Left lung (tissue), 14 donors: ENCODE data around the gene FOSB. TPM values are rescaled to one million over a fixed set of nuclear protein-coding genes. Genes with fewer than 3 reads are reported as not detected.
A peak's percentile ranks its signal among the peaks of the same experiment; 100 is the strongest.

ENCODE experiments used
- ATAC-seq: fragments of 200-7000 bp; cut with Tn5 transposase; one replicate; pipeline ENCODE4 v1.9.1; 2020; ENCODE audit warnings: moderate library complexity
- DNase-seq, 4 donors: peaks; one replicate each; pipeline ENCODE4 v3.0.0-alpha.2; 2013 to 2020
- H3K27ac ChIP-seq, 2 donors: fragments of 200-600 bp; sonication (generic) in 1 of 2; one replicate each; pipeline versions ENCODE4 v1.5.0 to v1.8.0; 2020 to 2021
- H3K27me3 ChIP-seq, 2 donors: fragments of 200-600 bp; sonication (generic) in 1 of 2; one replicate each; pipeline versions ENCODE4 v1.5.0 to v1.8.0; 2020 to 2021
- H3K36me3 ChIP-seq, 2 donors: fragments of 200-600 bp; sonication (generic) in 1 of 2; one replicate each; pipeline versions ENCODE4 v1.5.0 to v1.8.0; 2020 to 2021
- H3K4me1 ChIP-seq, 2 donors: fragments of 200-600 bp; one replicate each; pipeline ENCODE4 v1.8.0; 2021
- H3K4me3 ChIP-seq, 2 donors: fragments of 200-600 bp; sonication (generic) in 1 of 2; one replicate each; pipeline versions ENCODE4 v1.5.0 to v1.8.0; 2020 to 2021; ENCODE audit warnings: mild to moderate bottlenecking in 1 of 2
- H3K9me3 ChIP-seq, 2 donors: fragments of 200-600 bp; sonication (generic) in 1 of 2; one replicate each; pipeline versions ENCODE4 v1.5.0 to v1.8.0; 2020 to 2021
- CTCF ChIP-seq, 2 donors: fragments of 200-600 bp; sonication (generic) in 1 of 2; IDR thresholded peaks; one replicate each; pipeline versions ENCODE4 v1.5.0 to v1.8.0; 2021; ENCODE audit warnings: antibody characterized with exemption in 2 of 2
- intact Hi-C, 2 donors: fragments of 100-400 bp; cut with DNase I; formaldehyde crosslinking; loops; one replicate each; pipeline versions ENCODE4 v1.11.2 to v1.14.2; 2022
- long read RNA-seq, 12 donors: library from polyadenylated mRNA in 2 of 12; unstranded in 2 of 12; transcript quantifications; one replicate each; pipeline ENCODE4 v2.0.0 and lab custom pipeline, GENCODE V29; 2019 to 2026
- polyA plus RNA-seq, 6 donors: library from polyadenylated mRNA; unstranded; fragments of 120-200 nt; gene quantifications; one replicate each; pipeline ENCODE4 v1.2.1, GENCODE V29; 2013; ENCODE audit not compliant: insufficient read length in 6 of 6
- total RNA-seq, 2 donors: library from RNA; stranded (reverse); fragmentation: NEBNext Ultra II Directional; extraction: Animal tissue kit (Norgen Biotek cat#: 25700); gene quantifications; one replicate each; pipeline ENCODE4 v1.2.1, GENCODE V29; 2021
- donor health status: DM: no; HTN: yes; CAD: no.
- donor health status: DM: no; HTN: no; CAD: no.

FOSB gene
- total RNA-seq (10 to 100 TPM in 1 of 2 donors, 1 to 10 TPM in 1; 7.1 to 20.4 TPM), polyA plus RNA-seq (100 to 1,000 TPM in 5 of 6 donors, 1 to 10 TPM in 1; 5.7 to 766 (median 199) TPM)
- long read RNA-seq, donor 1, transcript FOSB-205 (1 exons, 2,182 nt) = major isoform, 31 of 58 reads
- long read RNA-seq, donor 1, partial matches to known transcripts = 24 of 58 reads
- long read RNA-seq, donor 1, other reads (novel, unspliced or antisense) = 0 of 58 reads
- long read RNA-seq, donor 2, transcript FOSB-205 (1 exons, 2,182 nt) = major isoform, 59 of 117 reads
- long read RNA-seq, donor 2, transcript FOSB-206 (3 exons, 3,774 nt) = minor isoform, 8 of 117 reads
- long read RNA-seq, donor 2, partial matches to known transcripts = 41 of 117 reads
- long read RNA-seq, donor 2, other reads (novel, unspliced or antisense) = 0 of 117 reads
- long read RNA-seq, donor 3, transcript FOSB-205 (1 exons, 2,182 nt) = major isoform, 11 of 24 reads
- long read RNA-seq, donor 3, partial matches to known transcripts = 11 of 24 reads
- long read RNA-seq, donor 3, other reads (novel, unspliced or antisense) = 0 of 24 reads
- long read RNA-seq, donor 4, partial matches to known transcripts = 0 of 2 reads
- long read RNA-seq, donor 4, other reads (novel, unspliced or antisense) = 2 of 2 reads
- long read RNA-seq, donor 5, transcript FOSB-206 (3 exons, 3,774 nt) = minor isoform, 7 of 56 reads
- long read RNA-seq, donor 5, transcript FOSB-205 (1 exons, 2,182 nt) = major isoform, 45 of 56 reads
- long read RNA-seq, donor 5, partial matches to known transcripts = 0 of 56 reads
- long read RNA-seq, donor 5, other reads (novel, unspliced or antisense) = 0 of 56 reads
- long read RNA-seq, donor 6, transcript FOSB-209 (2 exons, 2,170 nt) = minor isoform, 5 of 71 reads
- long read RNA-seq, donor 6, transcript FOSB-205 (1 exons, 2,182 nt) = major isoform, 26 of 71 reads
- long read RNA-seq, donor 6, transcript FOSB-206 (3 exons, 3,774 nt) = minor isoform, 11 of 71 reads
- long read RNA-seq, donor 6, partial matches to known transcripts = 20 of 71 reads
- long read RNA-seq, donor 6, other reads (novel, unspliced or antisense) = 0 of 71 reads
- long read RNA-seq, donor 7 = 0 reads
- long read RNA-seq, donor 8, transcript FOSB-206 (3 exons, 3,774 nt) = minor isoform, 12 of 62 reads
- long read RNA-seq, donor 8, transcript FOSB-201 (4 exons, 3,775 nt) = minor isoform, 8 of 62 reads
- long read RNA-seq, donor 8, transcript FOSB-205 (1 exons, 2,182 nt) = major isoform, 33 of 62 reads
- long read RNA-seq, donor 8, partial matches to known transcripts = 0 of 62 reads
- long read RNA-seq, donor 8, other reads (novel, unspliced or antisense) = 0 of 62 reads
- long read RNA-seq, donor 9, partial matches to known transcripts = 0 of 1 reads
- long read RNA-seq, donor 9, other reads (novel, unspliced or antisense) = 0 of 1 reads
- long read RNA-seq, donor 10, partial matches to known transcripts = 0 of 1 reads
- long read RNA-seq, donor 10, other reads (novel, unspliced or antisense) = 1 of 1 reads
- long read RNA-seq, donor 11 = 0 reads
- long read RNA-seq, donor 12, transcript FOSB-205 (1 exons, 2,182 nt) = major isoform, 15 of 33 reads
- long read RNA-seq, donor 12, partial matches to known transcripts = 10 of 33 reads
- long read RNA-seq, donor 12, other reads (novel, unspliced or antisense) = 0 of 33 reads

GRCh38 chr19:45467456-45468158 lies at the start of gene FOSB:
Gene FOSB (plus strand): TSS chr19:45467996. CDS start chr19:45468587, 591 bp downstream.
- intact Hi-C loops = no loop called here
- peaks cover 0 to 29% of the 10 kb centered on the region in 2 donors for H3K27me3 ChIP-seq
- peaks cover 19 to 41% of the 10 kb centered on the region in 2 donors for H3K4me1 ChIP-seq
- H3K27ac ChIP-seq = peak within 1 kb of the TSS; percentile 83 to 98
- peaks cover 0 to 13% of the 10 kb centered on the region in 2 donors for H3K36me3 ChIP-seq
- TF ChIP-seq CTCF (IDR thresholded peaks at IDR 0.05) = no peak
- ATAC-seq (peak; percentile 49), DNase-seq (peak; percentile 94 to 96 (median 95))
- peak within 1 kb of the TSS; percentile 58 to 59 for H3K4me3 ChIP-seq
- H3K9me3 ChIP-seq = no peaks in the 10 kb centered on the region

GRCh38 chr19:45418802-45419201 lies 49.0 kb upstream of the FOSB start:
- no peak for TF ChIP-seq CTCF (IDR thresholded peaks at IDR 0.05)
- Histone ChIP-seq H3K36me3 (peaks cover 0 to 68% of the 10 kb centered on the region in 2 donors), H3K4me1 (peaks cover 5 to 47% of the 10 kb centered on the region in 2 donors), H3K9me3 (no peaks in the 10 kb centered on the region), H3K4me3 (no peak overlapping the region), H3K27me3 (no peaks in the 10 kb centered on the region), H3K27ac (peak overlapping the region in 1 of 2 donors; percentile 58)
- DNase-seq (no peak), ATAC-seq (no peak)
- intact Hi-C loops = no loop called here

- Histone ChIP-seq H3K27ac (peak overlapping the region in 1 of 2 donors; percentile 58), H3K4me1 (peaks cover 8 to 53% of the 10 kb centered on the region in 2 donors), H3K4me3 (no peak overlapping the region), H3K9me3 (no peaks in the 10 kb centered on the region), H3K36me3 (peaks cover 0 to 62% of the 10 kb centered on the region in 2 donors), H3K27me3 (no peaks in the 10 kb centered on the region)
- TF ChIP-seq CTCF (IDR thresholded peaks at IDR 0.05) = no peak
- ATAC-seq (no peak), DNase-seq (peak in 1 of 4 donors; percentile 63)
- intact Hi-C loops = no loop called here
These were observed 48.4 kb upstream of the FOSB start for GRCh38 chr19:45419396-45419795.

- H3K27ac ChIP-seq = peak overlapping the region in 1 of 2 donors; percentile 58
- H3K4me3 ChIP-seq = no peak overlapping the region
- ATAC-seq (no peak), DNase-seq (no peak)
- H3K9me3 ChIP-seq = no peaks in the 10 kb centered on the region
- no peak for TF ChIP-seq CTCF (IDR thresholded peaks at IDR 0.05)
- peaks cover 0 to 57% of the 10 kb centered on the region in 2 donors for H3K36me3 ChIP-seq
- no peaks in the 10 kb centered on the region for H3K27me3 ChIP-seq
- peaks cover 12 to 58% of the 10 kb centered on the region in 2 donors for H3K4me1 ChIP-seq
- intact Hi-C loops = no loop called here
These were observed 47.9 kb upstream of the FOSB start for GRCh38 chr19:45419895-45420294.
